BE2C (cell line): ENCODE measurements around the gene FREM1.
A peak's percentile ranks its signal among the peaks of the same experiment; 100 is the strongest.

Experiments
- DNase-seq: peaks from one replicate; pipeline ENCODE4 v3.0.0-alpha.2; 2020
- H3K27me3 ChIP-seq: fragments of 250-450 bp; sonication (Bioruptor Pico); 2 replicates; pipeline ENCODE4 v1.5.1; 2020; ENCODE audit warnings: mild to moderate bottlenecking
- H3K36me3 ChIP-seq: fragments of 250-450 bp; sonication (Bioruptor Pico); 2 replicates; pipeline ENCODE4 v1.5.1; 2020; ENCODE audit warnings: mild to moderate bottlenecking
- H3K4me1 ChIP-seq: fragments of 250-450 bp; sonication (Bioruptor Pico); 2 replicates; pipeline ENCODE4 v1.5.1; 2020
- H3K4me3 ChIP-seq: 2 replicates; pipeline ENCODE4 v1.5.1; 2011; ENCODE audit warnings: low read depth, low read length
- H3K9me3 ChIP-seq: fragments of 250-450 bp; sonication (Bioruptor Pico); 2 replicates; pipeline ENCODE4 v1.5.1; 2020
- CTCF ChIP-seq: IDR thresholded peaks from 2 replicates; pipeline ENCODE4 v1.5.1; 2012; ENCODE audit warnings: mild to moderate bottlenecking, low read depth, low read length

FREM1 gene

GRCh38 chr9:14770592-14770991 lies 139.6 kb downstream of the FREM1 start:
- Histone ChIP-seq H3K4me1 (peaks cover 16% of the 10 kb centered on the region), H3K4me3 (no peak overlapping the region), H3K36me3 (no peaks in the 10 kb centered on the region), H3K27me3 (no peaks in the 10 kb centered on the region), H3K9me3 (no peaks in the 10 kb centered on the region)
- TF ChIP-seq CTCF, result no peak
- DNase-seq, result no peak

GRCh38 chr9:14769230-14769571 lies 141.0 kb downstream of the FREM1 start:
- H3K36me3 ChIP-seq, result no peaks in the 10 kb centered on the region
- H3K4me3 ChIP-seq, result no peak overlapping the region
- H3K9me3 ChIP-seq, result no peaks in the 10 kb centered on the region
- DNase-seq, result peak; percentile 47
- peaks cover 16% of the 10 kb centered on the region for H3K4me1 ChIP-seq
- no peaks in the 10 kb centered on the region for H3K27me3 ChIP-seq
- peak; percentile 84 for TF ChIP-seq CTCF

GRCh38 chr9:14768405-14769229 lies 141.6 kb downstream of the FREM1 start:
- peak; percentile 77 for TF ChIP-seq CTCF
- Histone ChIP-seq H3K36me3 (no peaks in the 10 kb centered on the region), H3K9me3 (no peaks in the 10 kb centered on the region), H3K27me3 (no peaks in the 10 kb centered on the region), H3K4me3 (no peak overlapping the region), H3K4me1 (peaks cover 16% of the 10 kb centered on the region)
- peak; percentile 49 for DNase-seq

GRCh38 chr9:14766299-14766698 lies 143.9 kb downstream of the FREM1 start:
- DNase-seq, result no peak
- Histone ChIP-seq H3K27me3 (no peaks in the 10 kb centered on the region), H3K9me3 (no peaks in the 10 kb centered on the region), H3K36me3 (no peaks in the 10 kb centered on the region), H3K4me3 (no peak overlapping the region), H3K4me1 (peaks cover 16% of the 10 kb centered on the region)
- no peak for TF ChIP-seq CTCF

GRCh38 chr9:14761584-14761983 lies 148.6 kb downstream of the FREM1 start:
- Histone ChIP-seq H3K4me1 (peaks cover 3% of the 10 kb centered on the region; the same call in 1 of the 2 replicates), H3K9me3 (no peaks in the 10 kb centered on the region), H3K4me3 (no peak overlapping the region), H3K27me3 (no peaks in the 10 kb centered on the region), H3K36me3 (no peaks in the 10 kb centered on the region)
- no peak for DNase-seq
- no peak for TF ChIP-seq CTCF

GRCh38 chr9:14760060-14760459 lies 150.2 kb downstream of the FREM1 start:
- no peaks in the 10 kb centered on the region for H3K36me3 ChIP-seq
- H3K9me3 ChIP-seq, result no peaks in the 10 kb centered on the region
- no peak for TF ChIP-seq CTCF
- no peak overlapping the region for H3K4me3 ChIP-seq
- DNase-seq, result no peak
- no peaks in the 10 kb centered on the region for H3K27me3 ChIP-seq
- H3K4me1 ChIP-seq, result peaks cover 3% of the 10 kb centered on the region; the same call in 1 of the 2 replicates
